SJSA1 (cell line): ENCODE data around the gene RGP1. TPM values are rescaled to one million over a fixed set of nuclear protein-coding genes. Genes with fewer than 3 reads are reported as not detected.

Experiments used
- DNase-seq, 2 experiments: peaks; one replicate each; pipeline ENCODE4 v3.0.0-alpha.2; 2015 to 2020; ENCODE audit warnings: low spot score in 2 of 2, low read depth in 1 of 2
- H3K27ac ChIP-seq: fragments of 250-450 bp; sonication (Bioruptor Pico); 2 replicates; pipeline ENCODE4 v1.5.1; 2020; ENCODE audit warnings: mild to moderate bottlenecking, moderate library complexity
- H3K27me3 ChIP-seq: fragments of 250-450 bp; sonication (Bioruptor Pico); replicated peaks from 2 replicates; pipeline ENCODE4 v1.5.1; 2020; ENCODE audit warnings: mild to moderate bottlenecking, moderate library complexity
- H3K36me3 ChIP-seq: fragments of 250-450 bp; sonication (Bioruptor Pico); 2 replicates; pipeline ENCODE4 v1.5.1; 2020; ENCODE audit warnings: mild to moderate bottlenecking
- H3K4me1 ChIP-seq: fragments of 250-450 bp; sonication (Bioruptor Pico); replicated peaks from 2 replicates; pipeline ENCODE4 v1.6.1; 2021; ENCODE audit warnings: mild to moderate bottlenecking
- H3K4me3 ChIP-seq: fragments of 250-450 bp; sonication (Bioruptor Pico); 2 replicates; pipeline ENCODE4 v1.5.1; 2020; ENCODE audit warnings: mild to moderate bottlenecking
- H3K9me3 ChIP-seq: fragments of 250-450 bp; sonication (Bioruptor Pico); replicated peaks from 2 replicates; pipeline ENCODE4 v1.5.1; 2020; ENCODE audit warnings: mild to moderate bottlenecking
- total RNA-seq: library from RNA; depleted of rRNA; stranded (reverse); fragments of >200 nt; shearing (Covaris generic); gene quantifications from 2 replicates; pipeline ENCODE4 v1.2.3, GENCODE V29; 2014; rRNA removed

The RGP1 gene
- total RNA-seq, 1 experiment from 2014 or later = 7.4 TPM

- Histone ChIP-seq H3K36me3 (0 out of 2 replicates have a peak, but pooled peaks cover 3% of the 10 kb centered on the region), H3K4me3 (no peak overlapping the region), H3K27ac (no peak overlapping the region), H3K27me3 (no peaks in the 10 kb centered on the region), H3K9me3 (no peaks in the 10 kb centered on the region), H3K4me1 (peaks cover 28% of the 10 kb centered on the region)
- no peak for DNase-seq
These were observed 52.4 kb downstream of the RGP1 start for GRCh38 chr9:35801328-35802128.

- H3K27me3 ChIP-seq = no peaks in the 10 kb centered on the region
- DNase-seq = no peak
- H3K27ac ChIP-seq = no peak overlapping the region
- no peaks in the 10 kb centered on the region for H3K4me1 ChIP-seq
- H3K9me3 ChIP-seq = no peaks in the 10 kb centered on the region
- H3K36me3 ChIP-seq = 0 out of 2 replicates have a peak, but pooled peaks cover 3% of the 10 kb centered on the region
- H3K4me3 ChIP-seq = no peak overlapping the region
These were observed 57.0 kb downstream of the RGP1 start for GRCh38 chr9:35806101-35806500.

Other genes with a start within 250 kb of the RGP1 start
- 1.2 and 5.2 TPM in 2 replicates for gene TESK1, start 144.0 kb upstream of the RGP1 start, total RNA-seq
- gene CD72, start 130.9 kb upstream of the RGP1 start, total RNA-seq = not detected in 2 replicates
- not detected in 2 replicates for gene SIT1, start 98.4 kb upstream of the RGP1 start, total RNA-seq
- 432 and 826 TPM in 2 replicates for gene RMRP, start 91.3 kb upstream of the RGP1 start, total RNA-seq
- 2.8 and 7.9 TPM in 2 replicates for gene CCDC107, start 91.0 kb upstream of the RGP1 start, total RNA-seq
- gene ARHGEF39, start 84.1 kb upstream of the RGP1 start, total RNA-seq = 0.41 and 1.9 TPM in 2 replicates
- not detected in 2 replicates for gene CA9, start 75.4 kb upstream of the RGP1 start, total RNA-seq
- 823 and 1,421 TPM in 2 replicates for gene TPM2, start 59.4 kb upstream of the RGP1 start, total RNA-seq
- 137 and 213 TPM in 2 replicates for gene TLN1, start 17.1 kb upstream of the RGP1 start, total RNA-seq
- 39.2 and 86.7 TPM in 2 replicates for gene CREB3, start 16.6 kb upstream of the RGP1 start, total RNA-seq
- gene GBA2, start 59 bp upstream of the RGP1 start, total RNA-seq = 15.5 and 16.0 TPM in 2 replicates
- gene MSMP, start 5.0 kb downstream of the RGP1 start, total RNA-seq = not detected in 2 replicates
- 1.5 and 3.9 TPM in 2 replicates for gene NPR2, start 42.3 kb downstream of the RGP1 start, total RNA-seq
- 0.13 TPM in 1 of 2 replicates, not detected in the other for gene SPAG8, start 63.0 kb downstream of the RGP1 start, total RNA-seq
- 21.4 and 41.3 TPM in 2 replicates for gene HINT2, start 65.8 kb downstream of the RGP1 start, total RNA-seq
- gene FAM221B, start 79.4 kb downstream of the RGP1 start, total RNA-seq = not detected in 2 replicates
- 1.4 and 2.8 TPM in 2 replicates for gene TMEM8B, start 79.9 kb downstream of the RGP1 start, total RNA-seq
- not detected in 2 replicates for gene OR13J1, start 121.1 kb downstream of the RGP1 start, total RNA-seq
- gene HRCT1, start 156.9 kb downstream of the RGP1 start, total RNA-seq = 0.63 TPM in 1 of 2 replicates, not detected in the other
- not detected in 2 replicates for gene SPAAR, start 160.2 kb downstream of the RGP1 start, total RNA-seq
- not detected in 2 replicates for gene OR2S2, start 208.9 kb downstream of the RGP1 start, total RNA-seq